DND-41 (cell line): ENCODE data around the gene TMEM86B.

ENCODE experiments used
- EZH2 ChIP-seq: IDR thresholded peaks from 3 replicates; pipeline ENCODE4 v1.6.1; 2012; ENCODE audit warnings: borderline replicate concordance, low read depth, mild to moderate bottlenecking, moderate library complexity, low read length, inconsistent platforms; ENCODE audit not compliant: severe bottlenecking
- TF ChIP-seq, protein P1 (sequence below): IDR thresholded peaks from 2 replicates; pipeline ENCODE4 v1.5.1; 2012; ENCODE audit warnings: borderline replicate concordance, low read length, moderate library complexity, mild to moderate bottlenecking; ENCODE audit not compliant: poor library complexity, severe bottlenecking; ENCODE audit errors: extremely low read depth

DNA sequence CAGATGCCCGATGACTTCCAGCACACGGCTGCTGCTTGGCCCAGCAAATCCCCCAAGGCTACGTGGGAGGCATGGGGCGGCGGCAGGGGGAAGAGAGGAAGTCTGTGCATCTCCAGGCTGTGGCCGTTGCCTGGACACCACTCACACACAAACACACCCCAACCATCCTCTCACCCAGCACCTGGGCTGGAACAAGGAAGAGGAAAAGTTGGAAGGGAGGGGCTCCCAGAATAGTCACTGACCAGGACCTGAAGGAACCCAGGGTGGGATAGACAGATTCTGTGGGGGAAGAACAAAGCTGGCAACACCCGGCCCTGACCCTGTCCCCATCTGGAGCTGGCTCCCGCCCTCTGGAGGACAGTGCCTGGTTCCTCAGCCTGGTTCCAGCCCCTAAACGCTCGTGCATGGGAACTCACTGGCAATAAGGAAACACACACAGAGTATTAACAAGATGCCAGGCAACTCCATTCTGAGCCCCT is 19.1 kb upstream of the TMEM86B start:
- TF ChIP-seq, protein P1, sequence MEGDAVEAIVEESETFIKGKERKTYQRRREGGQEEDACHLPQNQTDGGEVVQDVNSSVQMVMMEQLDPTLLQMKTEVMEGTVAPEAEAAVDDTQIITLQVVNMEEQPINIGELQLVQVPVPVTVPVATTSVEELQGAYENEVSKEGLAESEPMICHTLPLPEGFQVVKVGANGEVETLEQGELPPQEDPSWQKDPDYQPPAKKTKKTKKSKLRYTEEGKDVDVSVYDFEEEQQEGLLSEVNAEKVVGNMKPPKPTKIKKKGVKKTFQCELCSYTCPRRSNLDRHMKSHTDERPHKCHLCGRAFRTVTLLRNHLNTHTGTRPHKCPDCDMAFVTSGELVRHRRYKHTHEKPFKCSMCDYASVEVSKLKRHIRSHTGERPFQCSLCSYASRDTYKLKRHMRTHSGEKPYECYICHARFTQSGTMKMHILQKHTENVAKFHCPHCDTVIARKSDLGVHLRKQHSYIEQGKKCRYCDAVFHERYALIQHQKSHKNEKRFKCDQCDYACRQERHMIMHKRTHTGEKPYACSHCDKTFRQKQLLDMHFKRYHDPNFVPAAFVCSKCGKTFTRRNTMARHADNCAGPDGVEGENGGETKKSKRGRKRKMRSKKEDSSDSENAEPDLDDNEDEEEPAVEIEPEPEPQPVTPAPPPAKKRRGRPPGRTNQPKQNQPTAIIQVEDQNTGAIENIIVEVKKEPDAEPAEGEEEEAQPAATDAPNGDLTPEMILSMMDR, result no peak
- no peak for TF ChIP-seq EZH2
